Skeletal muscle satellite cell (primary cell): ENCODE results near the gene TIMP4. TPM values are rescaled to one million over a fixed set of nuclear protein-coding genes. Genes with fewer than 3 reads are reported as not detected.

Source experiments
- H3K27me3 ChIP-seq: 2 replicates; pipeline ENCODE4 v1.7.0; 2013; ENCODE audit warnings: low read length; ENCODE audit not compliant: control insufficient read depth, insufficient read depth
- H3K36me3 ChIP-seq: 2 replicates; pipeline ENCODE4 v1.7.0; 2013; ENCODE audit warnings: mild to moderate bottlenecking, control low read depth, low read length; ENCODE audit not compliant: insufficient read depth
- H3K4me1 ChIP-seq: 2 replicates; pipeline ENCODE4 v1.7.0; 2013; ENCODE audit warnings: low read length; ENCODE audit not compliant: control insufficient read depth, insufficient read depth
- H3K4me2 ChIP-seq: 2 replicates; pipeline ENCODE4 v1.7.0; 2013; ENCODE audit warnings: mild to moderate bottlenecking, low read length
- H3K4me3 ChIP-seq: 2 replicates; pipeline ENCODE4 v1.7.0; 2013; ENCODE audit warnings: low read length
- H3K9ac ChIP-seq: 2 replicates; pipeline ENCODE4 v1.7.0; 2013; ENCODE audit warnings: mild to moderate bottlenecking, low read depth, low read length, moderate library complexity
- H3K9me3 ChIP-seq: replicated peaks from 2 replicates; pipeline ENCODE4 v1.7.0; 2013; ENCODE audit warnings: mild to moderate bottlenecking, control low read depth, low read length
- total RNA-seq: library from RNA; depleted of rRNA; stranded (reverse); fragments of >200 nt; gene quantifications from 2 replicates; pipeline ENCODE4 v1.2.3, GENCODE V29; 2012; rRNA removed

TIMP4 gene
- total RNA-seq, result 18.5 and 21.2 TPM in 2 replicates

GRCh38 chr3:12158387-12159226 is at the start of gene TIMP4:
TIMP4 (minus strand) TSS chr3:12158912; CDS start chr3:12158840, 72 bp downstream.
- peaks cover 24% of the 10 kb centered on the region for H3K4me1 ChIP-seq
- peak within 1 kb of the TSS; percentile 50 for H3K9ac ChIP-seq
- H3K4me2 ChIP-seq, result peak within 1 kb of the TSS; percentile 82
- H3K27me3 ChIP-seq, result no peaks in the 10 kb centered on the region
- H3K9me3 ChIP-seq, result no peaks in the 10 kb centered on the region
- no peaks in the 10 kb centered on the region for H3K36me3 ChIP-seq
- H3K4me3 ChIP-seq, result peak within 1 kb of the TSS; percentile 61

- H3K27me3 ChIP-seq, result no peaks in the 10 kb centered on the region
- H3K4me3 ChIP-seq, result no peak overlapping the region
- H3K4me2 ChIP-seq, result no peak overlapping the region
- H3K4me1 ChIP-seq, result no peaks in the 10 kb centered on the region
- H3K9ac ChIP-seq, result no peak overlapping the region
- no peaks in the 10 kb centered on the region for H3K9me3 ChIP-seq
- no peaks in the 10 kb centered on the region for H3K36me3 ChIP-seq
Observed at GRCh38 chr3:12205171-12205570, 46.5 kb upstream of the TIMP4 start.

- no peaks in the 10 kb centered on the region for H3K36me3 ChIP-seq
- no peak overlapping the region for H3K4me3 ChIP-seq
- H3K4me2 ChIP-seq, result no peak overlapping the region
- H3K27me3 ChIP-seq, result no peaks in the 10 kb centered on the region
- H3K4me1 ChIP-seq, result peaks cover 10% of the 10 kb centered on the region
- no peaks in the 10 kb centered on the region for H3K9me3 ChIP-seq
- H3K9ac ChIP-seq, result no peak overlapping the region
Observed at GRCh38 chr3:12201813-12202212, 43.1 kb upstream of the TIMP4 start.

DNA sequence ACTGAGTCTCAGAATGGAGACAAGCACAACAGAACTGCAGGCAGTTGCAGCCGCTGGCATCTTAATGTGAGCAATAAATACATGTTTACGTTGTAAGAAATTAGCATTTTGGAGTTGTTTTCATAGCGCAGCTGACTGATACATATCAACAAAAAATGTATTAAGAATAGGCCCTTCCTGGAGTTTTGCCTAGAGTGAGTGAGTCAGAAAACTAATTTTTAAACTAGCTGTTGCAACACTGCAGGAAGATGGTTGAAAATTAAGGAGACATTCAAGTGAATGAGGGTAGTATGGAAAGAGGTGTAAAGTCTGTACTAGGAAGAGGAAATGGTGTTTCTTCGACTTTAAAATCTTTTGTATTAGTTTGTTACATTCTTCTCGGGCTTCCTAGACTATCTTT is 39.6 kb upstream of the TIMP4 start:
- Histone ChIP-seq H3K4me1 (peaks cover 30% of the 10 kb centered on the region), H3K4me2 (no peak overlapping the region), H3K36me3 (no peaks in the 10 kb centered on the region), H3K27me3 (no peaks in the 10 kb centered on the region), H3K9ac (no peak overlapping the region), H3K4me3 (no peak overlapping the region), H3K9me3 (no peaks in the 10 kb centered on the region)

DNA sequence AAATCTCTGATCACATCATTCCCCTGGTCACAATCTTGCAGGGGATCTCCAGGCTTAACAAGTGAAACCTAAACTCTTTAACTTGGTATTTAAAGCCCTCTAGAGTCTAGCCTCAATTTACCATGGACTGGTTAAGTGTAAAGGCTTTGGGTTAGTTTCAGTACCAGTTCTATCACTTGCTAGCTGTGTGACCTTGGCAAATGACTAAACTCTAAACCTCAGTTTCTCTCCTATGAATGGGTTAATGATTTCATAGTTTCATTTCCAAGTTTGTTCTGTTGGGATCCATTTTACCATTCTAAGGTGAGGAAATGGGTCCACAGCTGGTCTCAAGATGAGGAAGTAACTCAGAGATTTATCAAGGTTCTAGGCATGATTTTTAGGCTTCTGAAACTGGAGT is 38.8 kb upstream of the TIMP4 start:
- no peak overlapping the region for H3K4me2 ChIP-seq
- H3K4me1 ChIP-seq, result peaks cover 39% of the 10 kb centered on the region
- no peak overlapping the region for H3K9ac ChIP-seq
- no peak overlapping the region for H3K4me3 ChIP-seq
- H3K36me3 ChIP-seq, result no peaks in the 10 kb centered on the region
- H3K9me3 ChIP-seq, result no peaks in the 10 kb centered on the region
- no peaks in the 10 kb centered on the region for H3K27me3 ChIP-seq

DNA sequence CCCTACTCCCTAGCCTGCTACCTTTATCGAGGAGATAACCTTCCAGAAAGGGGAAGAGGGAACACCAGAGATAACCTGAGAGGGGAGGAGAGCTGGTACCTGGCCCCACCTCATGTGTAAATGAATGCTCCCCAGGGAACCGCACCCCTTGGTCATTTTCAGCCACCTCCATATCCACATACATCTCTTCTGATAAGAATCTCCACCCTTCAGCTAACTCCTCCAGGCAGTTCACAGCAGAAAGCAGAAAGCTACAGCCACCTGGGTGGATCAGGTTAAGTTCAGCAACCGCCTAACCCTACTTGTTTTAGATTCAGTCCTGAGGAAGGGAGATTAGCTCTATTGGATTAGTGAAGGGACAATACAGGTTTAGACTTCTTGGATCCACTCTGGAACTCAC is 38.0 kb upstream of the TIMP4 start:
- Histone ChIP-seq H3K36me3 (no peaks in the 10 kb centered on the region), H3K9me3 (no peaks in the 10 kb centered on the region), H3K9ac (no peak overlapping the region), H3K4me2 (no peak overlapping the region), H3K4me1 (peaks cover 40% of the 10 kb centered on the region), H3K27me3 (no peaks in the 10 kb centered on the region), H3K4me3 (no peak overlapping the region)

DNA sequence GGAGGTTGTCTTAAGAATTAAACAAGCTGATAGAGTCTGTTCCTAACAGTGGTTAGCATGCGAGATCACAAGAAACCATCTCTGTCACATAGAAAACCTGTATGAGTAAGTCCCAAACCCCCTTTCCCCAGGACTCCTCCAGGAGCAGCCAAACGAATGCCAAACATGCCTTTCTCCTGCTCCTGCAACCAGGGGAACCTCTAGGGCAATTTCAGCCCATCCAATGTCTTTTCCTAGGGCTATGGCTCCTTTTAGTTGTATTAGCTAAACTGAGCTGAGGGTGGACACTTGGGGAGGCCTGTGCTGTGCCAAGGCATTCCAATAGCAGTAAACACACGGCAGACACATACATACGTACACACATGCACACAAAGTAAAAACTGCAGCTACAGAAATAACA is 36.5 kb upstream of the TIMP4 start:
- Histone ChIP-seq H3K9ac (peak overlapping the region; percentile 24), H3K27me3 (no peaks in the 10 kb centered on the region), H3K4me2 (no peak overlapping the region), H3K4me3 (no peak overlapping the region), H3K36me3 (no peaks in the 10 kb centered on the region), H3K9me3 (no peaks in the 10 kb centered on the region), H3K4me1 (peaks cover 40% of the 10 kb centered on the region)

GRCh38 chr3:12194669-12195161 is 36.0 kb upstream of the TIMP4 start:
- Histone ChIP-seq H3K27me3 (no peaks in the 10 kb centered on the region), H3K36me3 (no peaks in the 10 kb centered on the region), H3K9me3 (no peaks in the 10 kb centered on the region), H3K4me1 (peaks cover 40% of the 10 kb centered on the region), H3K4me3 (no peak overlapping the region), H3K9ac (peak overlapping the region; percentile 24), H3K4me2 (peak overlapping the region; percentile 63)

GRCh38 chr3:12194209-12194608 is 35.5 kb upstream of the TIMP4 start:
- no peaks in the 10 kb centered on the region for H3K36me3 ChIP-seq
- no peaks in the 10 kb centered on the region for H3K9me3 ChIP-seq
- peak overlapping the region; percentile 63 for H3K4me2 ChIP-seq
- peak overlapping the region; percentile 64 for H3K9ac ChIP-seq
- H3K27me3 ChIP-seq, result no peaks in the 10 kb centered on the region
- peak overlapping the region; percentile 32 for H3K4me3 ChIP-seq
- H3K4me1 ChIP-seq, result peaks cover 41% of the 10 kb centered on the region

- no peaks in the 10 kb centered on the region for H3K36me3 ChIP-seq
- H3K9ac ChIP-seq, result peak overlapping the region; percentile 64
- H3K4me1 ChIP-seq, result peaks cover 43% of the 10 kb centered on the region
- H3K27me3 ChIP-seq, result no peaks in the 10 kb centered on the region
- H3K9me3 ChIP-seq, result no peaks in the 10 kb centered on the region
- H3K4me2 ChIP-seq, result peak overlapping the region; percentile 63
- H3K4me3 ChIP-seq, result peak overlapping the region; percentile 32
Observed at GRCh38 chr3:12193485-12194165, 34.9 kb upstream of the TIMP4 start.

DNA sequence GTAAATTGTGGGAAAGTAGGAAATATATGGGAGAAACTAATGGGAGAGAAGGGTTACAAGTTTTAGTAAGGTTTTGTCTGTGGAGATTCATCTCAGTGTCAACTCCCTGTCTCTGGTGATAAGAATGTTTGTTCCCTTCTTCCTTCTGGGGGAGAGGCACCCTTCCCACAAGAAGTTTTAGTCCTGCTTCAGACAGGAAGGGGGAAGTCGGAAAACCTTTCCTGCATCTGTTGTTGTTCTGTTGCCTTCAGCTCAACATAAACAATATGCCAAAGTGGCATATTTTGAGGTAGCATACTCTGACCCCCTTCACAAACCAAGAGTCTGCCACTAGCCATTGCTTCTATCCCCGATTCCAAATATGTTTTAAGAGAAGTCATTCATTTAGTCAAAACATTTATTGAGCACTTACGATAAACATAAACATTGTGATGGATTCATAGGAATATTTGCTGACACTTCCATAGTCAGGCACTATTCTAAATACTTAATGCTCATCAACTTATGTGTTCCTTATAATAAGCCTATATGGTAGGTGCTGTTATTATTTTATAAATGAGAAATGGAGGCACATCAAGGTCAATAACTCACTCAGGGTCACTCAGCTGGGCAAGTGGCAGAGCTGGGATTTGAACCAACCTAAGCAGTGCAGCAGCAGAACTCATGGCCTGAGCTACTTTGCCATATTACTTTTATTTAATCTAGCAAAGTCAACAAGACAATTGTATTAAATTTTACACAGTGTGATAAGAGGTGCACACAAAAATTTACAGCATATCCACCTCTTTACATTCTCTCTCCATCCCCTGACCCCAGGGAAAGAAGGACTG is 34.2 kb upstream of the TIMP4 start:
- Histone ChIP-seq H3K27me3 (no peaks in the 10 kb centered on the region), H3K4me2 (peak overlapping the region; percentile 34), H3K4me3 (no peak overlapping the region), H3K36me3 (no peaks in the 10 kb centered on the region), H3K9me3 (no peaks in the 10 kb centered on the region), H3K4me1 (peaks cover 44% of the 10 kb centered on the region), H3K9ac (peak overlapping the region; percentile 21)
